ENCODE data around the gene FKBP5. TPM values are rescaled to one million over a fixed set of nuclear protein-coding genes. Genes with fewer than 3 reads are reported as not detected.

The FKBP5 gene
- total and polyA plus RNA-seq, 2 of the 4 experiments (the other 2 are of a cell fraction), result 6.8 to 7.0 TPM

DNA sequence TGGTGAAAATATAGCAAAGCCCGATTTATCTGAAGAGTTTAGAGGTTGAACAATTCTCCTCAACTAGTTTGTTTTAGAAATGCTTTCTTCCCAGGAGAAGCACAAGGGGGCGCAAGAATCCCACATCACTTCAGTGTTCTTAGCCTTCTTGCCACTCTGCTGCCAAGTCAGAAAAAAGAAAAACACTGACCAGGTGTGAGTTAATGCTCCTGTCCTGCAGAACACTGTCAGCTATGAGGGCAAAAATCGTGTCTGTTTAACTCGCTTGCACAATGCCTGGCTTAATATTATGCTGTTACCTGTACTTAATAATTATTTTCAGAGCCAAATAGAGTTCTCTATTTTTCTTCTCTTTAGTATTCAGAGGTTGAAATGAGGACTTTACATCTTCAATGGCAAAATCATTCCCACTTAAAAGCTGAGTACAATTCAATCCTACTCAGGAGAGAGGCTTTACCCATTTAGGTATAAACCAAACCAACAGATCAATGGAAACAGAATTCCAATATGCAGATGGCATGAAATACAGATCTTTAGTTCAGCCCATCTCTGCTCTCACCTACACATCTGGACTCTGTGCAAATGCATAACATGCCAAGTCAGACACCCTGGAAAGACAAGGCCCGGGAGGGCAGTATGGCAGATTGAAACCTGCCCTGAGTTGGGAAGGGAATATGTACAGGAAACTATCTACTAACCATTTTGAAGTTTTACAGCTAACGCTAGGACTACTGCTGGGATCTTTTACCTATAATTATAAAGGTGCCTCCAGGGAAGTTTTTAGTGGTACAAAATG, 104.6 kb downstream of the FKBP5 start:
- H3K4me3 ChIP-seq (ENCODE audit: insufficient read depth, low read depth, low read length), result no peak overlapping the region
- H2AFZ ChIP-seq (replicated peaks; ENCODE audit: low read length, poor library complexity), result no peak overlapping the region
- WGBS, 2 experiments (ENCODE audit: extremely low coverage in 2 of 2, insufficient read length in 1 of 2), result no CpG with 5 or more reads among the region's 6 CpGs
- no peak overlapping the region for H3K4me2 ChIP-seq (ENCODE audit: low read depth, low read length)
- no peak overlapping the region for H3K9ac ChIP-seq (ENCODE audit: low read depth, low read length)
- no peaks in the 10 kb centered on the region for H3K36me3 ChIP-seq (ENCODE audit: control insufficient read depth, insufficient read depth, low read length)
- H3K9me3 ChIP-seq (ENCODE audit: control insufficient read depth, insufficient read depth, low read length), result no peaks in the 10 kb centered on the region
- H3K23ac ChIP-seq (ENCODE audit: low read depth, low read length), result no peak overlapping the region
- no peaks in the 10 kb centered on the region for H4K20me1 ChIP-seq (ENCODE audit: insufficient read depth, low read length)
- H2BK15ac ChIP-seq (ENCODE audit: low read depth, low read length), result no peak overlapping the region
- H3K9me1 ChIP-seq (ENCODE audit: insufficient read depth, low read length), result no peaks in the 10 kb centered on the region
- CTCF ChIA-PET, result interaction anchor here (0.5 to 2.4 kb wide), 4 partner anchors 9 to 153 kb away, joined by 3 to 12 read pairs (median 4); partner anchors contain the start of gene ARMC12
- H2BK120ac ChIP-seq (ENCODE audit: low read depth, low read length), result no peak overlapping the region
- no peak overlapping the region for H2BK20ac ChIP-seq (ENCODE audit: low read depth, low read length)
- no peak overlapping the region for H3K14ac ChIP-seq (replicated peaks; ENCODE audit: low read depth, low read length)
- H3K4me1 ChIP-seq (ENCODE audit: control insufficient read depth, insufficient read depth, low read length), result no peaks in the 10 kb centered on the region
- H3K18ac ChIP-seq (ENCODE audit: low read depth, low read length), result no peak overlapping the region
- DNase-seq, result peak; percentile 77
- POLR2A ChIA-PET (ENCODE audit: unreplicated experiment), result no interaction called here
- BruUV-seq (replicated peaks), result no TSS peak
- H4K91ac ChIP-seq (ENCODE audit: insufficient read depth, low read depth, low read length), result no peak overlapping the region
- dilution Hi-C loops (cut with HindIII; ENCODE audit: low sequenced_read_pairs, unreplicated experiment), result no loop called here
- in situ Hi-C loops (cut with MboI; ENCODE audit: low sequenced_read_pairs), result loop anchor here (5.0 kb wide), 2 partner anchors 98 to 153 kb away; partner anchors contain the start of gene ARMC12
- H2AK9ac ChIP-seq (replicated peaks; ENCODE audit: low read depth, low read length, poor library complexity), result no peak overlapping the region
- H2AK5ac ChIP-seq (ENCODE audit: low read depth, low read length), result no peak overlapping the region
- H3K27me3 ChIP-seq (ENCODE audit: control insufficient read depth, insufficient read depth, low read length), result no peaks in the 10 kb centered on the region
- no peak overlapping the region for H3K56ac ChIP-seq (ENCODE audit: extremely low read depth, insufficient read depth, low read length)
- ATAC-seq (ENCODE audit: low read depth), result peak; percentile 72
- H3K27ac ChIP-seq (ENCODE audit: insufficient read depth, low read length), result no peak overlapping the region
- no peak overlapping the region for H4K8ac ChIP-seq (ENCODE audit: low read depth in 2 of 2, low read length in 2 of 2)
- no peak overlapping the region for H3K4ac ChIP-seq (ENCODE audit: low read depth, low read length)
- no peak overlapping the region for H2BK5ac ChIP-seq (ENCODE audit: low read depth, low read length, poor library complexity, severe bottlenecking)
- H4K5ac ChIP-seq (ENCODE audit: low read depth, low read length), result no peak overlapping the region
- H3K79me1 ChIP-seq (ENCODE audit: low read depth in 1 of 2, low read length in 2 of 2), result no peaks in the 10 kb centered on the region
- intact Hi-C loops (cut with micrococcal nuclease), result loop anchor here (1.0 to 5.0 kb wide), 5 partner anchors 41 to 513 kb away; partner anchors contain the start of gene ARMC12
- TF ChIP-seq CEBPB (IDR thresholded peaks at IDR 0.05; ENCODE audit: low read depth, low read length) (no peak), BHLHE40 (IDR thresholded peaks at IDR 0.05; ENCODE audit: low read depth, low read length) (no peak), MAFK (IDR thresholded peaks at IDR 0.05; ENCODE audit: low read depth, low read length) (no peak), RFX5 (IDR thresholded peaks at IDR 0.05; ENCODE audit: low read depth, low read length) (no peak), POLR2A (IDR thresholded peaks at IDR 0.05; ENCODE audit: low read depth, low read length) (no peak), MXI1 (IDR thresholded peaks at IDR 0.05; ENCODE audit: borderline replicate concordance, low read depth, low read length) (no peak), MAZ (IDR thresholded peaks at IDR 0.05; ENCODE audit: borderline replicate concordance, low read depth, low read length) (no peak), NFE2L2 (IDR thresholded peaks at IDR 0.05; ENCODE audit: low read depth, low read length) (no peak), FOS (IDR thresholded peaks at IDR 0.05; ENCODE audit: low read depth, low read length) (no peak), RCOR1 (IDR thresholded peaks at IDR 0.05; ENCODE audit: insufficient replicate concordance, low read length) (no peak), CHD1 (IDR thresholded peaks at IDR 0.05; ENCODE audit: low read depth, low read length) (no peak), SMC3 (IDR thresholded peaks at IDR 0.05; ENCODE audit: low read depth, low read length) (peak; percentile 100)
- TF ChIP-seq, protein P1, sequence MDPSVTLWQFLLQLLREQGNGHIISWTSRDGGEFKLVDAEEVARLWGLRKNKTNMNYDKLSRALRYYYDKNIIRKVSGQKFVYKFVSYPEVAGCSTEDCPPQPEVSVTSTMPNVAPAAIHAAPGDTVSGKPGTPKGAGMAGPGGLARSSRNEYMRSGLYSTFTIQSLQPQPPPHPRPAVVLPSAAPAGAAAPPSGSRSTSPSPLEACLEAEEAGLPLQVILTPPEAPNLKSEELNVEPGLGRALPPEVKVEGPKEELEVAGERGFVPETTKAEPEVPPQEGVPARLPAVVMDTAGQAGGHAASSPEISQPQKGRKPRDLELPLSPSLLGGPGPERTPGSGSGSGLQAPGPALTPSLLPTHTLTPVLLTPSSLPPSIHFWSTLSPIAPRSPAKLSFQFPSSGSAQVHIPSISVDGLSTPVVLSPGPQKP (IDR thresholded peaks at IDR 0.05; ENCODE audit: borderline replicate concordance, low read depth, low read length), result no peak
- TF ChIP-seq, protein P2, sequence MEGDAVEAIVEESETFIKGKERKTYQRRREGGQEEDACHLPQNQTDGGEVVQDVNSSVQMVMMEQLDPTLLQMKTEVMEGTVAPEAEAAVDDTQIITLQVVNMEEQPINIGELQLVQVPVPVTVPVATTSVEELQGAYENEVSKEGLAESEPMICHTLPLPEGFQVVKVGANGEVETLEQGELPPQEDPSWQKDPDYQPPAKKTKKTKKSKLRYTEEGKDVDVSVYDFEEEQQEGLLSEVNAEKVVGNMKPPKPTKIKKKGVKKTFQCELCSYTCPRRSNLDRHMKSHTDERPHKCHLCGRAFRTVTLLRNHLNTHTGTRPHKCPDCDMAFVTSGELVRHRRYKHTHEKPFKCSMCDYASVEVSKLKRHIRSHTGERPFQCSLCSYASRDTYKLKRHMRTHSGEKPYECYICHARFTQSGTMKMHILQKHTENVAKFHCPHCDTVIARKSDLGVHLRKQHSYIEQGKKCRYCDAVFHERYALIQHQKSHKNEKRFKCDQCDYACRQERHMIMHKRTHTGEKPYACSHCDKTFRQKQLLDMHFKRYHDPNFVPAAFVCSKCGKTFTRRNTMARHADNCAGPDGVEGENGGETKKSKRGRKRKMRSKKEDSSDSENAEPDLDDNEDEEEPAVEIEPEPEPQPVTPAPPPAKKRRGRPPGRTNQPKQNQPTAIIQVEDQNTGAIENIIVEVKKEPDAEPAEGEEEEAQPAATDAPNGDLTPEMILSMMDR (conservative IDR thresholded peaks at IDR 0.05; ENCODE audit: low read depth, low read length), result peak; percentile 95
- TF ChIP-seq, protein P3, sequence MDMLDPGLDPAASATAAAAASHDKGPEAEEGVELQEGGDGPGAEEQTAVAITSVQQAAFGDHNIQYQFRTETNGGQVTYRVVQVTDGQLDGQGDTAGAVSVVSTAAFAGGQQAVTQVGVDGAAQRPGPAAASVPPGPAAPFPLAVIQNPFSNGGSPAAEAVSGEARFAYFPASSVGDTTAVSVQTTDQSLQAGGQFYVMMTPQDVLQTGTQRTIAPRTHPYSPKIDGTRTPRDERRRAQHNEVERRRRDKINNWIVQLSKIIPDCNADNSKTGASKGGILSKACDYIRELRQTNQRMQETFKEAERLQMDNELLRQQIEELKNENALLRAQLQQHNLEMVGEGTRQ (IDR thresholded peaks at IDR 0.05; ENCODE audit: low read depth, low read length), result no peak
